22Rv1 (cell line): ENCODE measurements around the gene STAMBPL1.

Source experiments
- CTCF ChIP-seq: fragments of 450-650 bp; IDR thresholded peaks from 2 replicates; pipeline ENCODE4 v1.5.1; 2017; ENCODE audit warnings: mild to moderate bottlenecking
- ZFX ChIP-seq: fragments of 450-650 bp; IDR thresholded peaks from 2 replicates; pipeline ENCODE4 v1.6.1; 2017; ENCODE audit warnings: antibody characterized with exemption, borderline replicate concordance

- TF ChIP-seq CTCF (no peak), ZFX (no peak)
Observed at GRCh38 chr10:88854684-88855083, 25.4 kb upstream of the STAMBPL1 start.
